GM12878 (cell line): ENCODE measurements around the gene BEAN1. TPM values are rescaled to one million over a fixed set of nuclear protein-coding genes. Genes with fewer than 3 reads are reported as not detected.

Experiments used
- ATAC-seq: fragments of 200-7000 bp; cut with Tn5 transposase; 3 replicates; pipeline ENCODE4 v1.9.1; 2020; ENCODE audit warnings: mild to moderate bottlenecking, moderate library complexity
- BruUV-seq: library from RNA; stranded (reverse); fragments of 400-500 nt; replicated peaks from 2 replicates; lab custom pipeline; 2021; lab: Mats Ljungman, UMichigan
- CTCF ChIA-PET: fragments of 300-600 bp; sonication (Branson Sonifier 250); formaldehyde crosslinking; extraction: SDS; loops from one replicate; lab custom pipeline; 2021; ENCODE audit warnings: inconsistent platforms; lab: Yijun Ruan, JAX
- POLR2A ChIA-PET: fragments of 350-600 bp; formaldehyde crosslinking; extraction: SDS; loops from one replicate; lab custom pipeline; 2021; ENCODE audit warnings: inconsistent platforms; lab: Charles Lee
- RAD21 ChIA-PET: fragments of 300-600 bp; sonication (Branson Sonifier 250); formaldehyde crosslinking; loops from one replicate; lab custom pipeline; 2023; ENCODE audit warnings: antibody characterized with exemption; ENCODE audit not compliant: unreplicated experiment; lab: Charles Lee
- SMC1A ChIA-PET: fragments of 300-600 bp; sonication (Branson Sonifier 250); formaldehyde crosslinking; loops from one replicate; lab custom pipeline; 2023; ENCODE audit not compliant: unreplicated experiment, uncharacterized antibody; lab: Charles Lee
- DNase-seq: peaks from one replicate; pipeline ENCODE4 v3.0.0-alpha.2; 2011; ENCODE audit warnings: low read depth, low spot score
- FAIRE-seq: peaks from 3 replicates; lab custom pipeline; 2011; peaks lifted over from hg19 to GRCh38; lab: Jason Lieb, UNC
- H2AFZ ChIP-seq: 2 replicates; pipeline ENCODE4 v1.6.0; 2011; ENCODE audit warnings: low read depth, low read length, control low read depth; ENCODE audit not compliant: control insufficient read depth
- H3K27ac ChIP-seq: 2 replicates; pipeline ENCODE4 v1.5.1; 2011; ENCODE audit warnings: control low read depth; ENCODE audit not compliant: control insufficient read depth, insufficient read depth
- H3K27me3 ChIP-seq, 2 experiments: replicated peaks in 1 of 2; 2 replicates each; pipeline versions ENCODE4 v1.6.0 to v1.6.1; 2011; ENCODE audit warnings: low read length in 1 of 2; ENCODE audit not compliant: control insufficient read depth in 2 of 2, insufficient read depth in 2 of 2
- H3K36me3 ChIP-seq, 2 experiments: 2 replicates each; pipeline ENCODE4 v1.5.1; 2011; ENCODE audit warnings: low read length in 1 of 2; ENCODE audit not compliant: control insufficient read depth in 2 of 2, insufficient read depth in 2 of 2
- H3K4me1 ChIP-seq: 2 replicates; pipeline ENCODE4 v1.6.1; 2011; ENCODE audit warnings: mild to moderate bottlenecking, low read length, moderate library complexity, mixed read lengths; ENCODE audit not compliant: control insufficient read depth, insufficient read depth
- H3K4me2 ChIP-seq: 2 replicates; pipeline ENCODE4 v1.6.0; 2011; ENCODE audit warnings: control low read depth; ENCODE audit not compliant: control insufficient read depth, insufficient read depth
- H3K4me3 ChIP-seq: fragments of 200-600 bp; sonication (generic); 2 replicates; pipeline ENCODE4 v1.5.1; 2016
- H3K79me2 ChIP-seq: 2 replicates; pipeline ENCODE4 v1.6.0; 2011; ENCODE audit warnings: low read length; ENCODE audit not compliant: control insufficient read depth, insufficient read depth
- H3K9ac ChIP-seq: 2 replicates; pipeline ENCODE4 v1.8.0; 2011; ENCODE audit warnings: low read length, control low read depth, mixed read lengths; ENCODE audit not compliant: control insufficient read depth, insufficient read depth
- H3K9me3 ChIP-seq: replicated peaks from 3 replicates; pipeline ENCODE4 v1.5.1; 2011; ENCODE audit warnings: mild to moderate bottlenecking, low read length; ENCODE audit not compliant: control insufficient read depth, insufficient read depth
- H4K20me1 ChIP-seq: 2 replicates; pipeline ENCODE4 v1.6.0; 2011; ENCODE audit not compliant: control insufficient read depth, insufficient read depth
- BRCA1 ChIP-seq: IDR thresholded peaks from 2 replicates; pipeline ENCODE4 v1.6.1; 2011; ENCODE audit warnings: low read depth, low read length, improper control_type of control experiment
- CBX3 ChIP-seq: fragments of 200-600 bp; sonication (generic); IDR thresholded peaks from 2 replicates; pipeline ENCODE4 v1.6.1; 2016; ENCODE audit warnings: low read depth, borderline replicate concordance
- CBX5 ChIP-seq: sonication (generic); IDR thresholded peaks from 2 replicates; pipeline ENCODE4 v1.6.1; 2016; ENCODE audit warnings: low read depth, moderate library complexity, mild to moderate bottlenecking, inconsistent platforms
- CHD1 ChIP-seq: IDR thresholded peaks from 2 replicates; pipeline ENCODE4 v1.6.1; 2012; ENCODE audit warnings: low read depth, low read length, improper control_type of control experiment
- EGR1 ChIP-seq, 2 experiments: IDR thresholded peaks; 1 replicate in 1 of 2; 2 replicates in 1 of 2; pipeline ENCODE4 v1.6.1; 2011 to 2012; ENCODE audit warnings: low read depth in 2 of 2, low read length in 2 of 2, borderline replicate concordance in 1 of 2, mild to moderate bottlenecking in 1 of 2, moderate library complexity in 1 of 2
- FOS ChIP-seq: IDR thresholded peaks from 3 replicates; pipeline ENCODE4 v1.6.1; 2011; ENCODE audit warnings: borderline replicate concordance; ENCODE audit not compliant: insufficient read length; ENCODE audit errors: extremely low read depth
- HDAC6 ChIP-seq: fragments of 200-600 bp; sonication (generic); IDR thresholded peaks from one replicate; pipeline ENCODE4 v1.8.0; 2017; ENCODE audit warnings: antibody characterized with exemption; ENCODE audit not compliant: unreplicated experiment
- KDM1A ChIP-seq: fragments of 200-600 bp; sonication (generic); IDR thresholded peaks from 2 replicates; pipeline ENCODE4 v1.6.1; 2016; ENCODE audit warnings: borderline replicate concordance
- MYC ChIP-seq: IDR thresholded peaks from 2 replicates; pipeline ENCODE4 v1.6.1; 2011; ENCODE audit warnings: mild to moderate bottlenecking, low read length, moderate library complexity, inconsistent platforms; ENCODE audit not compliant: insufficient read depth, insufficient replicate concordance, insufficient read length, severe bottlenecking
- NFYA ChIP-seq: IDR thresholded peaks from 2 replicates; pipeline ENCODE4 v1.6.1; 2011; ENCODE audit warnings: low read depth, mild to moderate bottlenecking, low read length, improper control_type of control experiment, borderline replicate concordance
- NR2C2 ChIP-seq: IDR thresholded peaks from 2 replicates; pipeline ENCODE4 v1.6.1; 2011; ENCODE audit warnings: borderline replicate concordance, low read depth; ENCODE audit not compliant: control insufficient read depth, insufficient read length
- RELA ChIP-seq: fragments of 450-650 bp; IDR thresholded peaks from 2 replicates; pipeline ENCODE4 v1.8.0; 2014; ENCODE audit warnings: borderline replicate concordance; ENCODE audit not compliant: partially characterized antibody
- SIN3A ChIP-seq: IDR thresholded peaks from 2 replicates; pipeline ENCODE4 v1.6.1; 2012; ENCODE audit warnings: low read depth, low read length, improper control_type of control experiment
- ZNF207 ChIP-seq: fragments of 450-650 bp; IDR thresholded peaks from 2 replicates; pipeline ENCODE4 v1.6.1; 2014; ENCODE audit warnings: antibody characterized with exemption, mild to moderate bottlenecking, borderline replicate concordance
- ZNF384 ChIP-seq: IDR thresholded peaks from 2 replicates; pipeline ENCODE4 v1.6.1; 2012; ENCODE audit warnings: low read depth, mild to moderate bottlenecking, low read length, improper control_type of control experiment, borderline replicate concordance
- WGBS: methylation state at CpG from one replicate; pipeline ENCODE4 v1.1.6; 2016; ENCODE audit warnings: low lambda C conversion rate; ENCODE audit not compliant: insufficient replicate concordance, insufficient coverage; ENCODE audit errors: missing lambda C conversion rate; 5-methylcytosine and 5-hydroxymethylcytosine counted together
- in situ Hi-C: fragments of 300-500 bp; cut with MboI; formaldehyde crosslinking; loops from 9 replicates; pipeline ENCODE4 v1.14.3; 2018; ENCODE audit warnings: mixed read lengths
- intact Hi-C: fragments of 100-400 bp; cut with micrococcal nuclease; formaldehyde crosslinking; loops from one replicate; pipeline ENCODE4 v1.14.2; 2022; ENCODE audit not compliant: unreplicated experiment
- polyA plus RNA-seq, 11 experiments: library from polyadenylated mRNA; depleted of rRNA in 4 of 11; unstranded in 6 of 11; stranded (reverse) in 5 of 11; fragments of >200 nt; fragmentation: Nextera tagmentation in 4 of 11; fragmentation: Illumina TruSeq in 1 of 11; extraction: Ambion mirVana in 4 of 11; extraction: Trizol in 1 of 11; gene quantifications; 1 replicate in 1 of 11; 2 replicates in 10 of 11; pipeline versions ENCODE4 v1.2.1 to v1.2.3, GENCODE V29; 2011 to 2016; ENCODE audit warnings: inconsistent platforms in 2 of 11, missing spikeins in 2 of 11, low read depth in 1 of 11
- total RNA-seq, 4 experiments: library from RNA; depleted of rRNA in 3 of 4; stranded (reverse); fragments of >200 nt in 3 of 4; fragmentation: Illumina TruSeq in 1 of 4; extraction: Trizol in 1 of 4; gene quantifications; 2 replicates each; pipeline versions ENCODE4 v1.2.1 to v1.2.3, GENCODE V29; 2013 to 2021
- TF ChIP-seq, protein P1 (sequence below): fragments of 150-350 bp; IDR thresholded peaks from 2 replicates; pipeline ENCODE4 v1.6.1; 2016; ENCODE audit warnings: low read depth, low read length
- TF ChIP-seq, protein P2 (sequence below): fragments of 450-650 bp; IDR thresholded peaks from 2 replicates; pipeline ENCODE4 v1.6.1; 2016; ENCODE audit warnings: mild to moderate bottlenecking, moderate library complexity, borderline replicate concordance

BEAN1 gene
- total and polyA plus RNA-seq, 10 of the 15 experiments (the other 5 are each of a cell fraction or from before 2014, with no cell fraction given): not detected

GRCh38 chr16:66422366-66422765 lies 4.7 kb upstream of the BEAN1 start (continued):
- TF ChIP-seq, protein P1, sequence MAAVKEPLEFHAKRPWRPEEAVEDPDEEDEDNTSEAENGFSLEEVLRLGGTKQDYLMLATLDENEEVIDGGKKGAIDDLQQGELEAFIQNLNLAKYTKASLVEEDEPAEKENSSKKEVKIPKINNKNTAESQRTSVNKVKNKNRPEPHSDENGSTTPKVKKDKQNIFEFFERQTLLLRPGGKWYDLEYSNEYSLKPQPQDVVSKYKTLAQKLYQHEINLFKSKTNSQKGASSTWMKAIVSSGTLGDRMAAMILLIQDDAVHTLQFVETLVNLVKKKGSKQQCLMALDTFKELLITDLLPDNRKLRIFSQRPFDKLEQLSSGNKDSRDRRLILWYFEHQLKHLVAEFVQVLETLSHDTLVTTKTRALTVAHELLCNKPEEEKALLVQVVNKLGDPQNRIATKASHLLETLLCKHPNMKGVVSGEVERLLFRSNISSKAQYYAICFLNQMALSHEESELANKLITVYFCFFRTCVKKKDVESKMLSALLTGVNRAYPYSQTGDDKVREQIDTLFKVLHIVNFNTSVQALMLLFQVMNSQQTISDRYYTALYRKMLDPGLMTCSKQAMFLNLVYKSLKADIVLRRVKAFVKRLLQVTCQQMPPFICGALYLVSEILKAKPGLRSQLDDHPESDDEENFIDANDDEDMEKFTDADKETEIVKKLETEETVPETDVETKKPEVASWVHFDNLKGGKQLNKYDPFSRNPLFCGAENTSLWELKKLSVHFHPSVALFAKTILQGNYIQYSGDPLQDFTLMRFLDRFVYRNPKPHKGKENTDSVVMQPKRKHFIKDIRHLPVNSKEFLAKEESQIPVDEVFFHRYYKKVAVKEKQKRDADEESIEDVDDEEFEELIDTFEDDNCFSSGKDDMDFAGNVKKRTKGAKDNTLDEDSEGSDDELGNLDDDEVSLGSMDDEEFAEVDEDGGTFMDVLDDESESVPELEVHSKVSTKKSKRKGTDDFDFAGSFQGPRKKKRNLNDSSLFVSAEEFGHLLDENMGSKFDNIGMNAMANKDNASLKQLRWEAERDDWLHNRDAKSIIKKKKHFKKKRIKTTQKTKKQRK: no peak
- TF ChIP-seq MYC (no peak), RELA (no peak), HDAC6 (no peak), EGR1 (IDR thresholded peaks at IDR 0.05; ENCODE audit: borderline replicate concordance in 1 of 2, low read depth in 2 of 2, low read length in 2 of 2) (no peak)

DNA sequence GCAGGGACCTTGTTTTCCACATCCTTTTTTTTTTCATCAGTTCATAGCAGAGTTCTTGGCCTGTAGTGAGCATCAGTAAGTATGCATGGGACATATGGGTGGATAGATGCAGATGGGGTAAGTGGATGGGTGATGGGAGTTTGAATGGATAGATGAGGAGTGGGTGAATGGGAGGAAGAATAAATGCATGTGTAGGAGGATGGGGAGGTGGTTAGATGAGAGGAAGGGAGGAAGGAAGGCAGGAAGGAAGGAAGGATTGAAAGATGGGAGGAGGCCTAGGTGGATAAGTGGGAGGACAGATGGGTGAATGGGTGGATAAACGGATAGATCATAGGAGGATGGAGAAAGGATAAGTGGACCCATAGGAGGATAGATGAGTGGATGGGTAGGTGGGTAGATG lies 3.9 kb upstream of the BEAN1 start:
- Histone ChIP-seq H2AFZ (no peak overlapping the region), H3K4me1 (no peaks in the 10 kb centered on the region), H3K27me3 (peaks cover 15 to 19% of the 10 kb centered on the region in 2 experiments), H4K20me1 (no peaks in the 10 kb centered on the region), H3K36me3 (no peaks in the 10 kb centered on the region), H3K4me3 (no peak overlapping the region), H3K79me2 (no peaks in the 10 kb centered on the region), H3K9me3 (no peaks in the 10 kb centered on the region; the same call in 2 of the 3 replicates), H3K9ac (no peak overlapping the region), H3K27ac (no peak overlapping the region), H3K4me2 (no peak overlapping the region)
- 50% methylated on average over 1 of the region's 1 CpG for WGBS
- in situ Hi-C loops (no loop called here), intact Hi-C loops (no loop called here)
- DNase-seq (no peak), FAIRE-seq (no peak), ATAC-seq (no peak)
- RAD21 ChIA-PET: no interaction called here
- CTCF ChIA-PET: no interaction called here
- no TSS peak for BruUV-seq
- POLR2A ChIA-PET: no interaction called here
- SMC1A ChIA-PET: interaction anchor here (1.0 kb wide), 1 partner anchor 168 kb away, joined by 3 read pairs; no protein-coding TSS in a partner anchor
- TF ChIP-seq CBX3: no peak
- TF ChIP-seq FOS: no peak
- no peak for TF ChIP-seq NR2C2
- TF ChIP-seq BRCA1: no peak
- TF ChIP-seq CBX5: no peak
- no peak for TF ChIP-seq SIN3A
- TF ChIP-seq, protein P2, sequence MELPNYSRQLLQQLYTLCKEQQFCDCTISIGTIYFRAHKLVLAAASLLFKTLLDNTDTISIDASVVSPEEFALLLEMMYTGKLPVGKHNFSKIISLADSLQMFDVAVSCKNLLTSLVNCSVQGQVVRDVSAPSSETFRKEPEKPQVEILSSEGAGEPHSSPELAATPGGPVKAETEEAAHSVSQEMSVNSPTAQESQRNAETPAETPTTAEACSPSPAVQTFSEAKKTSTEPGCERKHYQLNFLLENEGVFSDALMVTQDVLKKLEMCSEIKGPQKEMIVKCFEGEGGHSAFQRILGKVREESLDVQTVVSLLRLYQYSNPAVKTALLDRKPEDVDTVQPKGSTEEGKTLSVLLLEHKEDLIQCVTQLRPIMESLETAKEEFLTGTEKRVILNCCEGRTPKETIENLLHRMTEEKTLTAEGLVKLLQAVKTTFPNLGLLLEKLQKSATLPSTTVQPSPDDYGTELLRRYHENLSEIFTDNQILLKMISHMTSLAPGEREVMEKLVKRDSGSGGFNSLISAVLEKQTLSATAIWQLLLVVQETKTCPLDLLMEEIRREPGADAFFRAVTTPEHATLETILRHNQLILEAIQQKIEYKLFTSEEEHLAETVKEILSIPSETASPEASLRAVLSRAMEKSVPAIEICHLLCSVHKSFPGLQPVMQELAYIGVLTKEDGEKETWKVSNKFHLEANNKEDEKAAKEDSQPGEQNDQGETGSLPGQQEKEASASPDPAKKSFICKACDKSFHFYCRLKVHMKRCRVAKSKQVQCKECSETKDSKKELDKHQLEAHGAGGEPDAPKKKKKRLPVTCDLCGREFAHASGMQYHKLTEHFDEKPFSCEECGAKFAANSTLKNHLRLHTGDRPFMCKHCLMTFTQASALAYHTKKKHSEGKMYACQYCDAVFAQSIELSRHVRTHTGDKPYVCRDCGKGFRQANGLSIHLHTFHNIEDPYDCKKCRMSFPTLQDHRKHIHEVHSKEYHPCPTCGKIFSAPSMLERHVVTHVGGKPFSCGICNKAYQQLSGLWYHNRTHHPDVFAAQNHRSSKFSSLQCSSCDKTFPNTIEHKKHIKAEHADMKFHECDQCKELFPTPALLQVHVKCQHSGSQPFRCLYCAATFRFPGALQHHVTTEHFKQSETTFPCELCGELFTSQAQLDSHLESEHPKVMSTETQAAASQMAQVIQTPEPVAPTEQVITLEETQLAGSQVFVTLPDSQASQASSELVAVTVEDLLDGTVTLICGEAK: no peak
- TF ChIP-seq CHD1: no peak
- no peak for TF ChIP-seq ZNF207
- TF ChIP-seq NFYA: no peak
- TF ChIP-seq KDM1A: no peak
- TF ChIP-seq ZNF384: no peak
